CD14-positive monocyte (primary cell): ENCODE results near the gene SNPH. TPM values are rescaled to one million over a fixed set of nuclear protein-coding genes. Genes with fewer than 3 reads are reported as not detected.

Experiments used
- DNase-seq, 3 donors: peaks; one replicate each; pipeline ENCODE4 v3.0.0-alpha.2; 2011 to 2022
- H2AFZ ChIP-seq: 2 replicates; pipeline ENCODE4 v1.6.0; 2012; ENCODE audit warnings: mild to moderate bottlenecking, low read depth, low read length, inconsistent platforms; ENCODE audit not compliant: insufficient read depth, poor library complexity, severe bottlenecking
- H3K27ac ChIP-seq, 2 donors: 1 replicate in 1 of 2; 2 replicates in 1 of 2; pipeline ENCODE4 v1.5.1; 2012 to 2013; ENCODE audit warnings: low read length in 2 of 2, control low read depth in 1 of 2, inconsistent platforms in 1 of 2, low read depth in 1 of 2, mild to moderate bottlenecking in 1 of 2
- H3K27me3 ChIP-seq, 2 donors: one replicate each; pipeline versions ENCODE4 v1.6.0 to v1.6.1; 2011 to 2013; ENCODE audit warnings: low read length in 2 of 2; ENCODE audit not compliant: control insufficient read depth in 2 of 2, insufficient read depth in 2 of 2
- H3K36me3 ChIP-seq, 2 donors: replicated peaks in 1 of 2; 1 replicate in 1 of 2; 2 replicates in 1 of 2; pipeline versions ENCODE4 v1.5.1 to v1.6.1; 2012 to 2013; ENCODE audit warnings: low read length in 2 of 2, control low read depth in 1 of 2, inconsistent platforms in 1 of 2, mild to moderate bottlenecking in 1 of 2; ENCODE audit not compliant: insufficient read depth in 2 of 2, control insufficient read depth in 1 of 2
- H3K4me1 ChIP-seq, 2 donors: 1 replicate in 1 of 2; 2 replicates in 1 of 2; pipeline versions ENCODE4 v1.5.1 to v1.6.1; 2012 to 2013; ENCODE audit warnings: low read length in 2 of 2, control low read depth in 1 of 2, inconsistent platforms in 1 of 2, mild to moderate bottlenecking in 1 of 2, moderate library complexity in 1 of 2; ENCODE audit not compliant: insufficient read depth in 2 of 2, control insufficient read depth in 1 of 2
- H3K4me2 ChIP-seq: replicated peaks from 2 replicates; pipeline ENCODE3; 2012; ENCODE audit warnings: low read length, moderate library complexity, mild to moderate bottlenecking; ENCODE audit not compliant: poor library complexity, severe bottlenecking; ENCODE audit errors: extremely low read depth
- H3K4me3 ChIP-seq, 3 experiments: fragments of 200-600 bp in 1 of 3; sonication (generic) in 1 of 3; replicated peaks in 1 of 3; 1 replicate in 2 of 3; 2 replicates in 1 of 3; pipeline ENCODE4 v1.5.1; 2011 to 2013; ENCODE audit warnings: low read length in 3 of 3, mild to moderate bottlenecking in 3 of 3, control low read depth in 2 of 3, low read depth in 2 of 3, inconsistent platforms in 1 of 3, moderate library complexity in 1 of 3
- H3K79me2 ChIP-seq: 2 replicates; pipeline ENCODE4 v1.6.0; 2012; ENCODE audit warnings: mild to moderate bottlenecking, control low read depth, inconsistent platforms, low read length, moderate library complexity; ENCODE audit not compliant: insufficient read depth
- H3K9ac ChIP-seq: 2 replicates; pipeline ENCODE4 v1.6.0; 2017; ENCODE audit warnings: low read length, mild to moderate bottlenecking; ENCODE audit not compliant: insufficient read depth, poor library complexity, severe bottlenecking
- H3K9me3 ChIP-seq, 2 donors: replicated peaks in 1 of 2; 1 replicate in 1 of 2; 2 replicates in 1 of 2; pipeline versions ENCODE4 v1.5.1 to v1.6.1; 2012 to 2013; ENCODE audit warnings: low read length in 2 of 2, control low read depth in 1 of 2; ENCODE audit not compliant: control insufficient read depth in 1 of 2, insufficient read depth in 1 of 2
- H4K20me1 ChIP-seq: 2 replicates; pipeline ENCODE4 v1.6.0; 2012; ENCODE audit warnings: mild to moderate bottlenecking, low read length, control low read depth, moderate library complexity; ENCODE audit not compliant: insufficient read depth
- H3K27ac Mint-ChIP-seq, 7 donors: one replicate each; pipeline ENCODE4 v1.8.0; 2020; ENCODE audit warnings: mild to moderate bottlenecking in 7 of 7, mixed read lengths in 7 of 7, moderate library complexity in 6 of 7, inconsistent platforms in 2 of 7
- H3K27me3 Mint-ChIP-seq, 3 donors: one replicate each; pipeline ENCODE4 v1.8.0; 2021 to 2022; ENCODE audit warnings: low read depth in 3 of 3, mild to moderate bottlenecking in 3 of 3, mixed read lengths in 3 of 3, moderate library complexity in 3 of 3, inconsistent platforms in 1 of 3
- H3K36me3 Mint-ChIP-seq, 2 donors: one replicate each; pipeline ENCODE4 v1.8.0; 2020; ENCODE audit warnings: mixed read lengths in 2 of 2, inconsistent platforms in 1 of 2, mild to moderate bottlenecking in 1 of 2
- H3K4me1 Mint-ChIP-seq: one replicate; pipeline ENCODE4 v1.8.0; 2020; ENCODE audit warnings: mild to moderate bottlenecking, mixed read lengths
- H3K4me3 Mint-ChIP-seq, 2 donors: one replicate each; pipeline ENCODE4 v1.8.0; 2020; ENCODE audit warnings: mild to moderate bottlenecking in 2 of 2, mixed read lengths in 2 of 2, moderate library complexity in 1 of 2
- H3K9me3 Mint-ChIP-seq, 7 donors: one replicate each; pipeline ENCODE4 v1.8.0; 2020 to 2022; ENCODE audit warnings: mixed read lengths in 7 of 7, mild to moderate bottlenecking in 6 of 7, moderate library complexity in 6 of 7, inconsistent platforms in 2 of 7
- WGBS: methylation state at CpG from one replicate; pipeline ENCODE4 v1.1.5; 2013; ENCODE audit warnings: missing lambda C conversion rate; ENCODE audit not compliant: insufficient coverage; 5-methylcytosine and 5-hydroxymethylcytosine counted together
- intact Hi-C, 2 donors: fragments of 100-400 bp; cut with micrococcal nuclease; formaldehyde crosslinking; loops; one replicate each; pipeline versions ENCODE4 v1.15.0 to v1.15.1; 2023
- polyA plus RNA-seq, 3 donors: library from polyadenylated mRNA; depleted of rRNA in 1 of 3; unstranded in 2 of 3; stranded (reverse) in 1 of 3; fragments of 300-500 nt in 2 of 3; fragments of >200 nt in 1 of 3; fragmentation: Illumina TruSeq in 2 of 3; gene quantifications; 1 replicate in 2 of 3; 2 replicates in 1 of 3; pipeline ENCODE4 v1.2.3, GENCODE V29; 2012 to 2021
- TF ChIP-seq, protein P1 (sequence below): fragments of 200-600 bp; IDR thresholded peaks from one replicate; pipeline ENCODE4 v1.8.0; 2022; ENCODE audit warnings: antibody characterized with exemption, mild to moderate bottlenecking

The SNPH gene
- polyA plus RNA-seq, 3 donors, result 0.07 to 0.10 TPM; not detected in 1

DNA sequence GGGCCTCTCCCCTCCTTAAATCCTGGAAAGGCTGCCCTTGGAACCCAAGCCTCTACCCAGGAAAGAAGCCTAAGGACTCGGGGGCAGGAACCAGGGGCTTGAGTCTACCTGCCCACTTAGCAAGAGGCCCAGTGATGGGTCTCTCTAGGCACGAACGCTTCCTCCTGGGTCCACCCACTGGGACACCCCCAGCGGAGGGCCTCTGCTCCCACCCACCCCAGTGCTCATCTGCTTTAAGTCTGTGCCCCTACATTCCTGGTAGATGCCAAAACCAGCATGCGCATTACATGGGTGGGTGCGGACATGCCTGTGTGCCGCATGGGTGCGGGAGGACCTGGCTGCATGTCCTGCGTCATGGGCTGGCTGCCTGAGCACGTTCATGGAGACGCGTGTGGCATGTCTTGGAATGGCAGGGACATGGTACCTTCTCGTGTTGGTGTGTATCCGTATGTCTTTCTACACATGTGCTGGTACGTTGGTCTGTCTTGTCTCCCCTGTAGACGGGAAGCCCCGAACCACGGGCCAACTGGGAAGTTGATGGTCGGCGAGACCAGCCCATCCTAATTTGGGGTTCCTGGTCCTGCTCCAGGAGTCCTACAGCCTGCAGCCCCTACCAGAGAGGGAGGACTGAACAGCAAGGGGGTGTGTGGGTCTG is 29.3 kb downstream of the SNPH start:
- no peaks in the 10 kb centered on the region for H3K79me2 ChIP-seq
- H3K27ac ChIP-seq, result no peak overlapping the region
- H3K27me3 Mint-ChIP-seq, result peaks cover 0 to 7% (median 6%) of the 10 kb centered on the region in 3 donors
- H2AFZ ChIP-seq, result no peak overlapping the region
- no peaks in the 10 kb centered on the region for H3K36me3 ChIP-seq
- WGBS, result 92% methylated on average over 20 of the region's 20 CpGs
- intact Hi-C loops, result no loop called here
- no peaks in the 10 kb centered on the region for H3K9me3 Mint-ChIP-seq
- no peak overlapping the region for H3K4me3 ChIP-seq
- no peaks in the 10 kb centered on the region for H3K9me3 ChIP-seq
- no peaks in the 10 kb centered on the region for H3K27me3 ChIP-seq
- H3K4me2 ChIP-seq, result no peak overlapping the region
- H3K27ac Mint-ChIP-seq, result no peak overlapping the region
- no peaks in the 10 kb centered on the region for H4K20me1 ChIP-seq
- no peaks in the 10 kb centered on the region for H3K36me3 Mint-ChIP-seq
- H3K4me3 Mint-ChIP-seq, result no peak overlapping the region
- H3K4me1 Mint-ChIP-seq, result no peaks in the 10 kb centered on the region
- TF ChIP-seq, protein P1, sequence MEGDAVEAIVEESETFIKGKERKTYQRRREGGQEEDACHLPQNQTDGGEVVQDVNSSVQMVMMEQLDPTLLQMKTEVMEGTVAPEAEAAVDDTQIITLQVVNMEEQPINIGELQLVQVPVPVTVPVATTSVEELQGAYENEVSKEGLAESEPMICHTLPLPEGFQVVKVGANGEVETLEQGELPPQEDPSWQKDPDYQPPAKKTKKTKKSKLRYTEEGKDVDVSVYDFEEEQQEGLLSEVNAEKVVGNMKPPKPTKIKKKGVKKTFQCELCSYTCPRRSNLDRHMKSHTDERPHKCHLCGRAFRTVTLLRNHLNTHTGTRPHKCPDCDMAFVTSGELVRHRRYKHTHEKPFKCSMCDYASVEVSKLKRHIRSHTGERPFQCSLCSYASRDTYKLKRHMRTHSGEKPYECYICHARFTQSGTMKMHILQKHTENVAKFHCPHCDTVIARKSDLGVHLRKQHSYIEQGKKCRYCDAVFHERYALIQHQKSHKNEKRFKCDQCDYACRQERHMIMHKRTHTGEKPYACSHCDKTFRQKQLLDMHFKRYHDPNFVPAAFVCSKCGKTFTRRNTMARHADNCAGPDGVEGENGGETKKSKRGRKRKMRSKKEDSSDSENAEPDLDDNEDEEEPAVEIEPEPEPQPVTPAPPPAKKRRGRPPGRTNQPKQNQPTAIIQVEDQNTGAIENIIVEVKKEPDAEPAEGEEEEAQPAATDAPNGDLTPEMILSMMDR, result no peak
- no peak overlapping the region for H3K9ac ChIP-seq
- no peak for DNase-seq
- no peaks in the 10 kb centered on the region for H3K4me1 ChIP-seq

DNA sequence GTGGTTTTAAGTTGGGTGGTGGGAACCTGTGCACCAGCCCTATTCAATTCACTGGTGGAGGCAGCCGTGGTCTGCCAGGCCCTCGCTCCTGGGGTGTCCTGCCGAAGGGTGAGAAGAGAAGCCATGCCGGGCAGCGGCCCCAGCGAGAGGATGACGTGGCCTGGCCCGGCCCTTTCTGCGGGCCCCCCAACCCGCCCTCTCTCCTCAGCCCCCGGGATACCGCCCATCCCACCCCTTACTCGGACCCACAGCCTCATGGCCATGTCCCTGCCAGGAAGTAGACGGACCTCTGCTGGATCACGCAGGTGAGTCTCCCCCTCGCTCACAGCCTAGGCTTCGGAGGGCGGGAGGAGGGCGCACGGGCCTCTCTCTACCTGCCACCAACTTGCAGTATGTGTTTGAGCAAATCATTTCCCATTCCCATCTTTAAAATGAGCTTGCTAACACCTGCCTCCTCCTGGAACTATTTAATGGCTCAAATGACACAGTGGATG is 30.1 kb downstream of the SNPH start:
- Histone ChIP-seq H3K27ac (no peak overlapping the region), H3K4me2 (no peak overlapping the region), H3K36me3 (no peaks in the 10 kb centered on the region), H2AFZ (no peak overlapping the region), H3K4me3 (no peak overlapping the region), H4K20me1 (no peaks in the 10 kb centered on the region), H3K9me3 (no peaks in the 10 kb centered on the region), H3K79me2 (no peaks in the 10 kb centered on the region), H3K9ac (no peak overlapping the region), H3K4me1 (peaks cover 0 to 7% of the 10 kb centered on the region in 2 donors), H3K27me3 (no peaks in the 10 kb centered on the region)
- 97% methylated on average over 18 of the region's 20 CpGs for WGBS
- Mint-ChIP-seq H3K4me3 (no peak overlapping the region), H3K9me3 (no peaks in the 10 kb centered on the region), H3K27me3 (peaks cover 0 to 7% (median 5%) of the 10 kb centered on the region in 3 donors), H3K27ac (no peak overlapping the region), H3K4me1 (peaks cover 6% of the 10 kb centered on the region), H3K36me3 (no peaks in the 10 kb centered on the region)
- TF ChIP-seq, protein P1, result no peak
- no peak for DNase-seq
- intact Hi-C loops, result no loop called here
